ENCODE measurements around the gene ASAP2.

The ASAP2 gene

DNA sequence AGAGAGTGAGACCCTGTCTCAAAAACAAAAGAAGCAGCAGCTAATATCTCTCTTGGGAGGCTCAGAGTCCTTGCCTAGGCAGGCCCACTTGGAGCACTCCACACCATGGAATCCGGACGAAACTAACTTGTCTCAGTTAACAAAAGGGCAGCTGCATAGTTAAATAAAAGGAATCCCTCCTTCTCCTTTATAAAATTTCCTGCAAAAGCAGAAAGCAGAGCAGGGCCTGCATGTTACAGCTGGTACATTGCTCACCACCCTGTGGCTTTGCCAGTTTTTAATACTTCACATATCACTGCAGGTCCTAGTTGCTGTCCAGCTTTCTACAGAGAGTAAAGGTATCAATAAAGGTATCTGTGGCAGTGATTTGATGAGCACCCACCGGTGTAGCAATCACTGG, 93.6 kb downstream of the ASAP2 start:
- in situ Hi-C loops (cut with MboI; ENCODE audit: low pct_unique_long_range_greater_than_20kb, low sequenced_read_pairs, unreplicated experiment): no loop called here
- TF ChIP-seq, protein P1, sequence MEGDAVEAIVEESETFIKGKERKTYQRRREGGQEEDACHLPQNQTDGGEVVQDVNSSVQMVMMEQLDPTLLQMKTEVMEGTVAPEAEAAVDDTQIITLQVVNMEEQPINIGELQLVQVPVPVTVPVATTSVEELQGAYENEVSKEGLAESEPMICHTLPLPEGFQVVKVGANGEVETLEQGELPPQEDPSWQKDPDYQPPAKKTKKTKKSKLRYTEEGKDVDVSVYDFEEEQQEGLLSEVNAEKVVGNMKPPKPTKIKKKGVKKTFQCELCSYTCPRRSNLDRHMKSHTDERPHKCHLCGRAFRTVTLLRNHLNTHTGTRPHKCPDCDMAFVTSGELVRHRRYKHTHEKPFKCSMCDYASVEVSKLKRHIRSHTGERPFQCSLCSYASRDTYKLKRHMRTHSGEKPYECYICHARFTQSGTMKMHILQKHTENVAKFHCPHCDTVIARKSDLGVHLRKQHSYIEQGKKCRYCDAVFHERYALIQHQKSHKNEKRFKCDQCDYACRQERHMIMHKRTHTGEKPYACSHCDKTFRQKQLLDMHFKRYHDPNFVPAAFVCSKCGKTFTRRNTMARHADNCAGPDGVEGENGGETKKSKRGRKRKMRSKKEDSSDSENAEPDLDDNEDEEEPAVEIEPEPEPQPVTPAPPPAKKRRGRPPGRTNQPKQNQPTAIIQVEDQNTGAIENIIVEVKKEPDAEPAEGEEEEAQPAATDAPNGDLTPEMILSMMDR (IDR thresholded peaks at IDR 0.05; ENCODE audit: extremely low read depth, insufficient read depth, missing control alignments): no peak
- no peak for DNase-seq (ENCODE audit: low spot score)

DNA sequence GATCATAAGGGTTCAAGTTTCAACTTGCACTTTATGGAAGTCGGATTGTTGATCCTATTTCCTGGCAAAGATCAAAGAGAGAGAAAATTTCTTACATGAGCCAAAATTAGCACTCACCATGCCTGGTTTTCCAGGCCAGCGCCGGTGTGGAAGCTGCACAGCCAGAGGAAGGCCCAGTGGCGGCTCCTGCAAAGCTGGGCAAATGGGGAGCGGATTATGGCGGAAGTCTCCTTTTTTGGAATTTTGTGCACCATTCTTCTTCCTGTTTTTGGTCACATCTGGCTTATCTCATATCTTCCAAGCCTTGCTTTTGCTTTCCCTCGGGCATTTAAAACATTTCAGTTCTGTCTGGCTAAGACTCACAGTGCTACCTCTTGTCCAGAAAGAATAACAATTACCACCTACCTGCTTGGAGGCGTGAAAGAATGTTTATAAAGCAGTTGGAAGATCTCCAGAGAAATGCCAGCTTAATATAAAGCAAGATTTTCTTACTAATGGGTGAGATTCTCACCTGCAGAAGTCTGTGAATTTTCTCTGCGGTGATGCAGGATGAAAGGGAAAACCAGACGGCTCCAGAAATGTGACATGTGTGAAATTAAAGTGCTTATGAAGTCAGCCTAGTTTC, 94.3 kb downstream of the ASAP2 start:
- no peak for DNase-seq (ENCODE audit: low spot score)
- in situ Hi-C loops (cut with MboI; ENCODE audit: low pct_unique_long_range_greater_than_20kb, low sequenced_read_pairs, unreplicated experiment): no loop called here
- TF ChIP-seq, protein P1 (IDR thresholded peaks at IDR 0.05; ENCODE audit: extremely low read depth, insufficient read depth, missing control alignments): no peak

DNA sequence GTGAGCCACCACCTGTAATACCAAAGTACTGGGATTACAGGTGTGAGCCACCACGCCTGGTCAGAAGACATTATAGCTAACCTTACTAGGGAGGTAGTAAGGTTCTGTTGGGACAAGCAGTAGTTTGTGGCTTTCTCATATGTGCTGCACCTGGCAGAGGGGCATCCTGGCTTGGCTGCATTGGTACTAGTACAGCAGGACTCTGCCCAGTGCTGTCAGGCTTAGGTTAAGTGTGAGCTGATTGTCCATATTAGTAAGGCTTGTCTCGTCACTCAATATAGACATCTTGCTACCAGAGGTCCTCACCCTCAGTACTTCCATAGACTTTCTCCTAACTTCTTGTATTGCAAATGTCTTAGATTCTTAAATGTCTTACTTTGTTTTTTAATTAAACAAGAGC, 96.1 kb downstream of the ASAP2 start:
- TF ChIP-seq, protein P1 (IDR thresholded peaks at IDR 0.05; ENCODE audit: extremely low read depth, insufficient read depth, missing control alignments): no peak
- in situ Hi-C loops (cut with MboI; ENCODE audit: low pct_unique_long_range_greater_than_20kb, low sequenced_read_pairs, unreplicated experiment): no loop called here
- DNase-seq (ENCODE audit: low spot score): no peak

DNA sequence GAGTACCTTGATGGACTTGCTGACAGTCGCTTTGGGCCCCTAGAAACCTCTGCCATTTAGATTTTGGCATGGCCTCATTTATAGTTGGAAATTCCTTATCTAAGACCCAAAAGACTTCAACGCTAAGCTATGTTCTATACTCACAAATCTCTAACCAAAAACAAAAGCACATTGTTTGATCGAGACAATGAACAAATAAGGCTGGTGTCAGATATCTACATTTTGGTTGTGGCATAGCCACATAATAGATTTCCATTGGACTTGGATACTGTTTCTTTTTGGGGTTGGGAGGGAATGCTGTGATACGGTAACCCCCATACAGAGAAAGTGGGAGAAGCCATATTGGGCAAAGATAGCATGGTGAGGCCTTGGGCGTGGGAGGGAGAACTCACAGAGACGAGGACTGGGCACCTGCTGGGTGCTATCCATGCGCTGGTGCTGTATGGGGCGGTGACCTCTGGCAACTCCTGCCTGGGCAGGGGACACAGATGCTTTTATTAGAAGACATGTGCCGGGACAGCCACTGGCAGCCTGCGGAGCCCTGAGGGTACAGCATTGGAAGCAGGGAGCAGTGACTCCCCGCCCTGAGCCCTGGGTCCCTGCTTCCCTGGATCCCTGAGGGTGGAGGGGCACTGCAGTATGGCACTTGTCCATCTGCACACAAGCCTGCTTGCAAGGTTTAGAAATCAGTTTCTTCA, 97.1 kb downstream of the ASAP2 start:
- in situ Hi-C loops (cut with MboI; ENCODE audit: low pct_unique_long_range_greater_than_20kb, low sequenced_read_pairs, unreplicated experiment): no loop called here
- DNase-seq (ENCODE audit: low spot score): no peak
- TF ChIP-seq, protein P1 (IDR thresholded peaks at IDR 0.05; ENCODE audit: extremely low read depth, insufficient read depth, missing control alignments): no peak

DNA sequence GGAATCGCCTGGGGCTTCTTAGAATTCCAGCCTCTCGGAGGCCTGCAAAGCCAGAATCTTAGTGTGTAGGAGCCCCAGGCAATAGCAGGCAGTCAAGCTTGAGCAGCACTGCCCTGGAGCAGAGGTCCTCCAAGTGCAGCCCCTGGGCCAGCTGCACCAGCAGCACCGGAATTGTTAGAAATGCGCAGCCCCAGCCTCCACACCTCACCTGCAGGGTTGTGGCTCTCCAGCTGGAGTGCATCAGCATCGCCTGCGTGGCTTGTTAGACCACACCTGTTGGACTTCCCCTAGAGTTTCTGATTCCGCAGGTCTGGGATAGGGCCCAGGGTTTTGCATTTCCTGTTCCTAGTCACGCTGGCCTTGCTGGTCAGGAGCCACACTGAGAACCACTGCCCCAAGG, 100.3 kb downstream of the ASAP2 start:
- in situ Hi-C loops (cut with MboI; ENCODE audit: low pct_unique_long_range_greater_than_20kb, low sequenced_read_pairs, unreplicated experiment): no loop called here
- TF ChIP-seq, protein P1 (IDR thresholded peaks at IDR 0.05; ENCODE audit: extremely low read depth, insufficient read depth, missing control alignments): no peak
- no peak for DNase-seq (ENCODE audit: low spot score)

DNA sequence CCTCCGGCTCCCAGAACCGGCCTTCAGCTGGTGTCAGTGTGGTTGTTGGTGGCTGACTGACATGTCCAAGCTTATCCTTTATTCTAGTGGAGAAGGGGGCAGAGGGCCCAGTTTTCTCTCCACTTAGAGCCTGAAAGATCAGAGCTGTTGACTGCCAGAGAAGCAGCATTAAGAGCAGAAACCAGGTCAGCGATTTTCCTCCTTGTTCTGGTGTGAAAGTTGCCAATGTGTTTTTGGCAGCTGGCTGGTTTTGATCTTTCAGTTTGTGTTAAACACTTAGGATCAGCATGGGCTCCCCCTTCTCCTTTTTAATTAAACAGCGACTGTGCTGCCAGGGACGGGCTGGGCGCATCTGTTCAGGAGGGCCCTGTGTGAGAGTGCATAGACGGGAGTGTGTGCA, 100.9 kb downstream of the ASAP2 start:
- in situ Hi-C loops (cut with MboI; ENCODE audit: low pct_unique_long_range_greater_than_20kb, low sequenced_read_pairs, unreplicated experiment): no loop called here
- TF ChIP-seq, protein P1 (IDR thresholded peaks at IDR 0.05; ENCODE audit: extremely low read depth, insufficient read depth, missing control alignments): no peak

More for the DNA sequence above, 100.9 kb downstream of the ASAP2 start:
- DNase-seq (ENCODE audit: low spot score): no peak

Measured in GM13977 (cell line).